GM21528 (cell line): Measurements from ENCODE around the gene VPS13D.
"Not testable (repeated sequence)": the region's sequence is repeated elsewhere in the genome, so short reads cannot be mapped to it uniquely, and the experiment has no call there.

Experiments used
- ATAC-seq: cut with Tn5 transposase; IDR thresholded peaks from one replicate; pipeline ENCODE4 v1.9.1; 2021; ENCODE audit warnings: mild to moderate bottlenecking, moderate library complexity; ENCODE audit not compliant: unreplicated experiment, low FRiP score

VPS13D gene

DNA sequence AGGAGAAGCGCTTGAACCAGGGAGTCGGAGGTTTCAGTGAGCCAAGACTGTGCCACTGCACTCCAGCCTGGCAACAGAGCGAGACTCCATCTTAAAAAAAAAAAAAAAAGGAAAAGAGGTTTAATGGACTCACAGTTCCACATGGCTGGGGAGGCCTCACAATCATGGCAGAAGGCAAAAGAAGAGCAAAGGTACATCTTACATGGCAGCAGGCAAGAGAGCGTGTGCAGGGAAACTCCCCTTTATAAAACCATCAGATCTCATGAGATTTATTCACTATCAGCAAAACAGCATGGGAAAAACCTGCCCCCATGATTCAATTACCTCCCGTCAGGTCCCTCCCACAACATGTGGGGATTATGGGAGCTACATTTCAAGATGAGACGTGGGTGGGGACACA lies 5.7 kb upstream of the VPS13D start:
- ATAC-seq, result not testable (repeated sequence)

DNA sequence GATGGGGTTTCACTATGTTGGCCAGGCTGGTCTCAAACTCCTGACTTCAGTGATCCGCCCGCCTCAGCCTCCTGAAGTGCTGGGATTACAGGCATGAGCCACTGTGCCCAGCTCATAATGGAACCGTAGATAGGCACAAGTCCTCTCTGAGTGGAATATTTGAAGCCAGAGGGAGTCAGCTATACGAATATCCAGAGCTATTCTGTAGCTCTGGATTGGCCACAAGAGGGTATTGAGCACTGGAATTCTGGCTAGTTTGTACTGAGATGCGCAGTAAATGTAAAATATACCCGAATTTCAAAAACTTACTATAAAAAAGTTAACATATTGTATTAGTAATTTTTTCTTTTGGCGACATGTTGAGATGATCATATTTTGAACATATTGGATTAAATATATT lies 851 bp upstream of the VPS13D start:
- no peak for ATAC-seq

DNA sequence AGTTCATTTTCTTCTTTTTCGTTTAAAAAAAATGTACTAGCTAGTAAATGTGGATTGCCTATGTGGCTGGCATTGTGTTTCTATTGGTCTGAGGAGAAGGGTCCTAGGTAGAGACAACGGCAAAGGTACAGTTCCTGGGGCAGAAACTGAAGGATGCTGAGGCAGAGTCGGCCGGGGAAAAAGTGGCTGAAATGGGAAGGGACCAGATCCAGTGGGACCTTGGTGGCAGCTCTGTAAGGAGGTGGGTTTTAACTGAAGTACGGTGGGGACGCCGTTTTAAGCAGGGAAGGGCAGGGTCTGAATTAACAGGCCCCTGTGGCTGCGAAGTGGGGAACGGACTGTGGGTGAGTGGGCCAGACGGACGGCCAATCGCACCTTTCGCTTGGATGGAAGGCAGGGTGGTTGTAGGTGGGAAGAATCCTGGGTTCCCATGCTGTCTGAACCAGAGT lies 420 bp upstream of the VPS13D start:
- no peak for ATAC-seq

DNA sequence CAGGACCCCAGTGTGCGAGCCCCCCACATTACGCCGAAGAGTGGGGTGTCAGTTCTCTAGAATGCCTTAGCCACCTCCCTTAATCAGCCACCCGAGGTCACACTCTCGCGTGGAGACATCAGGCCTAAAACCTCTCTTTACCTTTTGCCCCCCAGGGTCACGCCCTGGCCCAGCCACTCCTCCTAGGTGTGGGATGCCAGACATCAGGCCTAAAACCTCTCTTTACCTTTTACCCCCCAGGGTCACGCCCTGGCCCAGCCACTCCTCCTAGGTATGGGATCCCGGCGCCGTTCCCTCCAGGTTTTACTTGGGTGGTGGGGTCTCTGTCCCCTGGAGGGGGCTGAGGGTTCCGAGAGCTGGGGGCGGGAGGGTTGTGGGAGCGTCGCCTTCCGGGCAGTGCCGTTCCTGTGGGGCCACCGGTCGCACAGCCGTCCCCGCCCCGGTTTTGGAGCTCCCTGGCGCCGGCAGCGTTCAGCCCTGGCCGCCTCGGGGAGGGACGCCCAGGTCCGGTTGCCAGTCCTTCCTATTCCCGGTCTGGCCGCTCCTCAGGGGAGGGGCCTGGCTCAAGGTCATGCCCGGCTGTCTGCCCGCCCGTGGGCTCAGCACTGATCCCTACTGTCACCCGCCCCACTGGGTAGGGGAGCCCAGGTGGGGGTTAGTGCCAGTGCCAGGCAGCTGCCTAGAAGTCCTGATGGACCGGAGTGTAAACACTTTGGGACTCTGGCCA lies 882 bp downstream of the VPS13D start:
- ATAC-seq, result peak; percentile 32

DNA sequence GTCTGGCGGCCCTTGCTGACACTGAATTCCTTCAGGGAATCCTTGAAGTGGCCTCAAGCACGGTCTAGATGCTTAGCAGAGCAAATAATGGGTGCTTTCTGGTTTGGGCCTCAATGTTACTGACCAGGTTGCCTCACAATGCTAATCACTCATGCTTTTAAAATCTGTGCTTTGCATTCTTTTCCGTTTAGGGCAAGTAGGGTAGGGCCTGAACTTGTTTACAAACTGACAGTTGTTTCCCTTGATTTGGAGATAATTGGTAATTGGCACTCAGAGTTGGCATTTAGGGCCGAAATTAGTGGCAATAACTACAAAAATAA lies 1.4 kb downstream of the VPS13D start:
- no peak for ATAC-seq

DNA sequence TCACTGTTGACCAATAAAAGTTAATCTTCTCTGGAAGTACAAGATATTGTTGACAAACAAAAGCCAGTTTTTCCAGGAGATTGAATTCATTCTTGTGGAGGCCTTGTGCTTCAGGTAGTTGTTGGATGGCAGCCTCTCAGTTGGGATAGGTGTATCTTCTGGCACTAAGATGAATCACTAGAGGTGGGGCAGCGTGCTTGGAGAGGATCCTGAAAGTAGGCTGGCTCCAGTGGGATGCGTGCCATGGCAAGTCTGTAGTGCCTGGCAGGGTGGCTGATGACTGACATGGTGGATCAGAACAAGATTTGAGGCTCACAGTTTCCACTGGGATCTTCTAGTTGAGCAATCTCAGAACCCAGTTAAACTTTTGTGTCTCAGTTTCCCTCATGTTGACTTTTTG lies 2.4 kb downstream of the VPS13D start:
- no peak for ATAC-seq

DNA sequence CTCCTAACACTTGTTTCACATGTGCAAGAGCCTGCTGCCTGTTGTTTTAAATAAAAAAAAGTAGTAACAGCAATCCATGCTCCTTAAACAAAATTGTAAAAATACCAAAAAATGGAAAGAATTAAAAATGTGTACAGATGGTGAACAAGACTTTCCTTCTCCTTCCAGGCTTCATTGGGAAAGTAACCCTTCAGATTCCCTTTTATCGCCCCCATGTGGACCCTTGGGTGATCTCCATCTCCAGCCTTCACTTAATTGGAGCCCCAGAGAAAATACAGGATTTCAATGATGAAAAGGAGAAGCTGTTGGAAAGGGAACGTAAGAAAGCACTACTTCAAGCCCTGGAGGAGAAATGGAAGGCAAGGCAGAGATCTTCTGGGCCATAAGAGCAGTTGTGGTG lies 14.2 kb downstream of the VPS13D start:
- no peak for ATAC-seq

DNA sequence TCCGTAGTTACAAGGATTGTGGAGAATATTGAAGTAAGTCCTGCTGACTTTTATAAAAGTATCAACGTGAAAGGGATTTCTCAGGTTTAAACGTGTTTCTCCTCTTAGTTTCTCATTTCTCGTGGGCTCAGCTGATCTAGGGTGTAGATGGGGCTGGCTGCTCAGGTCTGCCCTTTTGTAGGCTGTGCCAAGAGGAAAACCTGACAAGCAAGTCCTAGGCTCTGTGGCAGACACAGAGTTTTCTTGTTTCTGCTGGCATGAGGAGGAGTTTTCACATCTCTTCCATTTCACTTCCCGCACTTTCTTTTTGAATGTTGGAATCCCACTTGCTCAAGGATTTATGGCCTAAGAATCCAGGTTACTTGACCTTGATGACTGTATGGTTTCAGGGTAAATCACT lies 14.8 kb downstream of the VPS13D start:
- no peak for ATAC-seq

DNA sequence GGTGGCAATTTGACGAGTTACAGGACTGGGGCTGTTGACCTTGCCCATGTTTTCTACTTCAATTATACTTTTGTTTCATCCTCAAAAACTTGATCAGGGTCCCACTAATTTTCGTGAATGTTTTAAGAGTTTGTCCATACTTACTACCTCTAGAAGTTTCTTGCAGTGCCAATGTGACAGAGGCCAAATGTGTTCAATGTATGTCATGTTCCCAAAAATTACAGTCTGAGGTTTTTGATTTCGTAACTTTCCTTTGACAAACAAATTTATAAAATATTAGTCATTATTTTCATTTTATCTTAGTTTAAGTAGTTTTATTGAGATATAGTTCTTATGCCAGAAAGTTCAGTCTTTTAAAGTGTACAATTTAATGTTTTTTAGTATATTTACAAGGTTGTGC lies 15.3 kb downstream of the VPS13D start:
- no peak for ATAC-seq

DNA sequence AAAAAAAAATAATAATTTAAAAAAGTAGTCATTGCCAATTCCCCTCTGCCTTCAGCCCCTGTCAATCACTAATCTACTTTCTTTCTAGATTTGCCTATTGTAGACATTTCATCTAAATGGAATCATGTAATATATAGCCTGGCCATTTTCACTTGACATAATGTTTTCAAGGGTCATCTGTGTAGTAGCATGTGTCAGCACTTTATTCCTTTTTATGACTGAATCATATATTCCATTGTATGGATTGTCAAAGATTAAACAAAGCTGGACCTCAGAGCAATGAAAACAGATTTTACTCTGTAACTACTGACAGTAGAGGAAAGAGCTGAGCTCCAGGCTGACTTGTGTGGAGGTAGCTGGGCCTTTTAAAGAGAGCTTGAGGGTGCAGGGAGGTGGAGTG lies 15.9 kb downstream of the VPS13D start:
- no peak for ATAC-seq

DNA sequence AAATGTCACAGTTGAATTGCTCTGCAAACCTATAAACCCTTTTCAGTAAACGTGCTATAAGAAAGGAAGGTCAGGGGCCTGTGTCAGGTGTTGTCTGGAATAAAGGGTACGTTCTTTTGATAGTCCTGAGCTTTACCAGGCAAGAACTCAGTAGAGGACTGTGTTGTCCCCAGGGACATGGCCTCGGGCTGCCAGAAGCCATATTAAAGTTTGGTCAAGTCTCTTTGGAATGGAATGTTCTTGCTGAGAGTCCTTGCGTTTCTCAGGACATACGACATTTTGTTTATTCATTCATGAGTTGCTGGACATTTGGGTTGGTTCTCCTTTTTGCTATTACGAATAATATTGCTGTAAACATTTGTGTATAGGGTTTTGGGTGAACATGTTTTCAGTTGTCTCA lies 16.8 kb downstream of the VPS13D start:
- ATAC-seq, result no peak

DNA sequence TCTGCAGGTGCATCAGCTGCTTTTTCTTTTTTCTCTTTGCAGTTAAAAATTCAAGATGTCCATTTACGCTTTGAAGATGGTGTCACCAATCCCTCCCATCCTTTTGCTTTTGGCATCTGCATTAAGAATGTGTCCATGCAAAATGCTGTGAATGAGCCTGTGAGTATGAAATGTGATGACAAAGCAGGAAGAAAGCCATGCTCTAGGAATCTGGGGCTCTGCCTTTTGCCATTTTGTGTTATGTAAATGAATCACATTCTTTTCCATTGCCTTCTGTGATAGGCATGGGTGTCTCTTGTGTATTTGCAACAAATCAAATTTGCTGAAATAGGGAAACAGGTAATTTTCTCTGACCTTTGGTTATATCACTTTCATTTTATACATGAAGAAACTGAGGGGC lies 19.4 kb downstream of the VPS13D start:
- ATAC-seq, result no peak

DNA sequence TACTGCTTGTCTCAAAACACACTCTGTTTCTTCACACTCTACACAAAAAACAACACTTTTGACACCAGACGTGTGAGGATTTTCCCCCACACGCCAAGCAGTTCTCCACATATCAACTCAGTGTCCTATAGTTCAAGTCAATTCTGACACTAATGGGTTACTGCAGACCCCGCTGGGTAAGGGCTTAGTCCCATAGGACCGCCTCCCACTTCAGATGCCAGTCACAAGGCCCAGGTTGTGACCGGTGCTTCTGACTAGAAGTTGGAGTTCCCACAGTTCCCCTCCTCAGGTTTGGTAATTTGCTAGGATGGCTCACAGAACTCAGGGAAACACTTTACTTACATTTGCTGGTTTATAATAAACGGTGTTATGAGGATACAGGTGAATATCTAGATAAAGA lies 19.9 kb downstream of the VPS13D start:
- ATAC-seq, result no peak

DNA sequence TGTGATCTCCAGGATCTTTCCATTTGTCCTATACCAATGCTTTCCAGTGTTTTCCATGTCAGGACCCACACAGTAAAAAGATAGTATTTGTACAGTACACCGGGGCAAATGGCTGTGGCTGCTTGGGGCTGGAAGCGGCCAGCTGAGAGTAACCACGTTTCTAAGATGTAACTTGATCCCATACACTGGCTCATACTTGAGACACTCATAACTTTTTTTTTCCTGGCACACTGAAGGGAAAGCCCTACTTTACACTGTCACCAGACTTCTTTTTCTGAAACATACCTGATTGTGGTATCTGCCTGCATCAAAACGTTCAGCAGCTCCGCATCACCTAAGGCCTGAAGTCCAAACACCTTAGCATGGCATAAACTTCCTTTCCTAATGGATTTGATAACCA lies 21.6 kb downstream of the VPS13D start:
- ATAC-seq, result no peak

DNA sequence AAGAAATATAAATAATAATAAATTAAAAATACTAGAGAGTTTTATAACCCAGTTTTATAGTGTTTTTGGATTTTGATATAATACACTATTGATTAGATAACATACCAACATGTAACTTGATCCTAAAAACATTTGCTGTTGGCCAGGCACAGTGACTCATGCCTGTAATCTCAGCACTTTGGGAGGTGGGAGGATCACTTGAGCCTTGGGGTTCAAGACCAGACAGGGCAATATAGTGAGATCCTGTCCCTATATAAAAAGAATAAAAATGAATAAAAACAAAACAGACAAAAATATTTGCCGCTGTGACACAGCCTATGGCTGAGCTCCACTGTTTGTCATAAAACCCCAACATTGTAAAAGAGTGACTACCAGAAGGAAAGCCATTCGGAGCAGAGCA lies 26.1 kb downstream of the VPS13D start:
- ATAC-seq, result no peak

DNA sequence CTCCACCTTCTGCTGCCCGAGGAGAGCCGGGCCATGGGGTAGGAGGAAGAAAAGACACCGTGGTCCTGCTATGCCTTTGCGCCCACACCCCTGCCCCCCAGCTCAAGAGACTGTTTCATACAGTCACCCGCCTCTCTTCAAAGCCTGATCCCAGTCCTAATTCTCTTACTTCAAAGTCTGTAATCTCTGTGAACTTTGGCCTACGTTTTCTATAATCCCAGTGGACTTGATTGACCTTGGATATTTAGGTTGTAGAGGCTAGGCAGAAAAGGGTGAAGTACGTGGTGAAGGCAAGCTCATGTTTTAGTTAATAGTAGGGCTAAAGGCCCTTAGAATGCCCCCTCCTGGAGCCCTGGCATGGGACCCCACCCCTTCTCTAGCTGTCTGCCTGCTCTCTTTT lies 28.4 kb downstream of the VPS13D start:
- ATAC-seq, result no peak

DNA sequence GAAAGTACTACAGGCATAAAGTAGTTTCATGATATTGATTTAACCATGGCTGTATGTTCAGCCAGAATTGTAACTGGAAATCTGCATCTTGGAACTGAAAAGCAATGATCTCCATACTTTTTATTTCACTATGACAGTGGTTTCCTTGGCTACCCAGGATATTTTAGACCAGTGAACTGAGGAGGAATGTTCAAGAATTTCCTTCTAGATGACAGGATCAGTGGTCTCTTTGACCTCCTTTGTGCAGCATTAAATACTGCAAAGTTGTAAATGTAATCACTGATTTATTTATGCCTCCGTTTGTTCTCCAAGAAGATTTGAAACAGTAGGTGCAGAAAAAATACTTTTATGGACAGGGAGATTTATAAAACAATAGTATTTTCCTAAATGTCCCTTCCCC lies 39.5 kb downstream of the VPS13D start:
- ATAC-seq, result no peak

DNA sequence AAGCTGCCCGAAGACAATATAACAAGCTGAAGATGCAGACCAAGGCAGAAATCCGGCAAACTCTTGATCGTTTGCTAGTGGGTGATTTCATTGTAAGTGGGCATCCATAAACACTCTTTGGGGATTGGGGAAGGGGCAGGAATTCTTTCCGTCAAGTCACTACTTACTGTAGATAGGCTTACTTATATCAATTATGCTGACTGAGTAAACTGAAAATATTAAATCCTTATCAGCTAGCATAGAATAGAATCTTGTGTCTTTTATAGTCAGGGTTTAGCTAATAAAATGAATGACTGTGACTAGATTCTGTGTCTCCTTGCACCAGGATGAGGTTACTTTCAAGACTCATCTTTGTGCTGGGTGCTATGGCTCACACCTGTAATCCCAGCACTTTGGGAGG lies 41.2 kb downstream of the VPS13D start:
- ATAC-seq, result no peak

DNA sequence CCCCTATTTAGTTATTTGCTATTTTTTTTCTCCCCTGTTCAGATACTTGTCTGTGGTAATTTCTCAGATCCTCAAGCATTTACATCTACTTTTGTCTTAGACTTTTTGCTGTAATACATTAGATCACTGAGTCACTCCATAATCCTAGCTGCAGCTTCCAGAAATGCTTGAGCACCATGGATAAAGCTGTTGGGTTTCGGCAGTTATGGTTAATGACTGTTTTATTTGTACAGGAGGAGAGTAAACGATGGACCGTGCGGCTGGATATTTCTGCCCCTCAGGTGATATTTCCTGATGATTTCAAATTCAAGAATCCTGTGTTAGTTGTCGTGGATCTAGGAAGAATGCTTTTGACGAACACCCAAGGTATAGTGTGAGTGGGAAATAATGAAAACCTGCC lies 42.9 kb downstream of the VPS13D start:
- no peak for ATAC-seq

DNA sequence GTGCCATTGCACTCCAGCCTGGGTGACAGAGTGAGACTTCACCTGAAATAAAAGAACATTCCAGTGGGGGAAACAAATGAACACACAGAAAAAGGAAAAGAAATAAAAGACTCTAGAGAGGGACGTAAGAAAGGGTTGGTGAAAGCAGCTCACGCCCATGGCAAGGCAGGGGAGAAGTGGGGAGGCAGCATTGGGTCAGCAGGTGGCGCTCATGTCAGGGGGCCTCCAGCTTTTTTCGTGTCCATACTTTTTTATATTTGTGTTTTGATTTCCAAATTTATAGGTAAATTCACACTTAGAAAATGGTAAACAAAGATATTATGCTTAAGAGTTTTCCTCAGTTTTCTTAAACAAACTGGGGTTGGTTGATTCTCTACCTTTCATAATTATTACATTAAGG lies 45.5 kb downstream of the VPS13D start:
- ATAC-seq, result no peak

DNA sequence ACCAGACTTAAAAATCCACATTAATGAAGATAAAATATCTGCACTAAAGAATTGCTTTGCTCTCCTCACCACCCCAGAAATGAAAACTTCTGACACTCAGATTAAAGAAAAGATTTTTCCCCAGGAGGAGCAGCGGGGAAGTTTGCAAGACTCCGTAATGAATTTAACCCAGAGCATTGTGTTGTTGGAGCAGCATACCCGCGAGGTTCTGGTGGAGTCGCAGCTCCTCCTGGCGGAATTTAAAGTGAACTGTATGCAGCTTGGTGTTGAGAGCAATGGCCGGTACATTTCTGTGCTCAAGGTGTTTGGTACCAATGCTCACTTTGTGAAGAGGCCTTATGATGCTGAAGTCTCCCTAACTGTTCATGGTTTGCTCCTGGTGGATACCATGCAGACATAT lies 46.4 kb downstream of the VPS13D start:
- ATAC-seq, result no peak

DNA sequence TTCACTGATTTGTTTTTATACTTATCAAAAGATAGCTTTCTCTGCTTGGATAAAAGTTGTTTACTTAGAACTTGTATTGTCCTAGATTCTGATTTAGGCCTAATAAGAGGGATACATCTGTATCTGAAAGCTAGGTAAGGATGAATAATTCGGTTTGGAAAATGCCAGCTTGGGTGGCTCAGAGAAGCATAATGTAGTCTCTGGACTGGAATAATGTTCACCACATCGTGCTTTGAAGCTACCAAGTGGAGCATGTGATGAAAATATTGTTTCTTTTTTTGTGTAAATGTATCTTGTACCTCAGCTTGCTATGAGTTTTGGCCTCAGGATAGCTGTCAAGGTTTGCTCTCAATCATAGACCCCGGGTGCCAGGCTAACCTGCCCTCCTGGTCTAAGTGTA lies 49.2 kb downstream of the VPS13D start:
- no peak for ATAC-seq
